SK-N-SH treated with all-trans-retinoic acid at 6 μM for 48 hours (cell line): ENCODE data around the gene PDLIM4.

Experiments
- ATAC-seq: fragments of 200-7000 bp; cut with Tn5 transposase; 3 replicates; pipeline ENCODE4 v1.9.1; 2020; ENCODE audit warnings: mild to moderate bottlenecking, moderate library complexity
- ARNTL ChIP-seq: fragments of 450-650 bp; formaldehyde crosslinking; IDR thresholded peaks from 2 replicates; pipeline ENCODE4 v1.5.0; 2020; ENCODE audit warnings: low read depth, mild to moderate bottlenecking, moderate library complexity, borderline replicate concordance
- BACH2 ChIP-seq: fragments of 250-450 bp; sonication (Bioruptor Pico); IDR thresholded peaks from 2 replicates; pipeline ENCODE4 v1.9.0; 2021; ENCODE audit warnings: mild to moderate bottlenecking, borderline replicate concordance
- CSDC2 ChIP-seq: fragments of 250-450 bp; sonication (Bioruptor Pico); IDR thresholded peaks from 2 replicates; pipeline ENCODE4 v1.5.0; 2020; ENCODE audit warnings: mild to moderate bottlenecking, moderate library complexity
- ESRRG ChIP-seq: fragments of 250-450 bp; sonication (Bioruptor Pico); IDR thresholded peaks from 2 replicates; pipeline ENCODE4 v1.6.1; 2021; ENCODE audit warnings: mild to moderate bottlenecking
- GLIS3 ChIP-seq: fragments of 250-450 bp; sonication (Bioruptor Pico); IDR thresholded peaks from 2 replicates; pipeline ENCODE4 v1.5.0; 2020; ENCODE audit warnings: mild to moderate bottlenecking, moderate library complexity
- ISL1 ChIP-seq: fragments of 250-450 bp; sonication (Bioruptor Pico); IDR thresholded peaks from 2 replicates; pipeline ENCODE4 v2.1.2; 2022; ENCODE audit warnings: mild to moderate bottlenecking, moderate library complexity
- OSR1 ChIP-seq: fragments of 250-450 bp; sonication (Bioruptor Pico); IDR thresholded peaks from 2 replicates; pipeline ENCODE4 v1.8.0; 2022; ENCODE audit warnings: moderate library complexity, mild to moderate bottlenecking, inconsistent platforms
- RARB ChIP-seq: fragments of 250-450 bp; sonication (Bioruptor Pico); IDR thresholded peaks from 2 replicates; pipeline ENCODE4 v1.8.0; 2021; ENCODE audit warnings: mild to moderate bottlenecking, moderate library complexity
- TCF4 ChIP-seq: fragments of 250-450 bp; sonication (Bioruptor Pico); IDR thresholded peaks from 2 replicates; pipeline ENCODE4 v1.8.0; 2021; ENCODE audit warnings: mild to moderate bottlenecking, moderate library complexity, borderline replicate concordance
- TOX ChIP-seq: fragments of 250-450 bp; sonication (Bioruptor Pico); IDR thresholded peaks from 2 replicates; pipeline ENCODE4 v1.8.0; 2021; ENCODE audit warnings: mild to moderate bottlenecking, moderate library complexity, borderline replicate concordance
- ZC3H10 ChIP-seq: fragments of 250-450 bp; sonication (Bioruptor Pico); IDR thresholded peaks from 2 replicates; pipeline ENCODE4 v1.5.1; 2021; ENCODE audit warnings: mild to moderate bottlenecking, moderate library complexity
- ZFP3 ChIP-seq: fragments of 250-450 bp; sonication (Bioruptor Pico); IDR thresholded peaks from 2 replicates; pipeline ENCODE4 v1.5.0; 2020; ENCODE audit warnings: mild to moderate bottlenecking, moderate library complexity
- ZFP30 ChIP-seq: fragments of 450-650 bp; formaldehyde crosslinking; IDR thresholded peaks from 2 replicates; pipeline ENCODE4 v1.5.0; 2022; ENCODE audit warnings: mild to moderate bottlenecking, moderate library complexity
- ZNF565 ChIP-seq: fragments of 450-650 bp; formaldehyde crosslinking; conservative IDR thresholded peaks from 2 replicates; pipeline ENCODE4 v1.5.0; 2020; ENCODE audit warnings: low read depth, mild to moderate bottlenecking, moderate library complexity
- ZNF8 ChIP-seq: fragments of 450-650 bp; formaldehyde crosslinking; IDR thresholded peaks from 2 replicates; pipeline ENCODE4 v1.5.0; 2020; ENCODE audit warnings: mild to moderate bottlenecking, moderate library complexity
- TF ChIP-seq, protein P1 (sequence below): fragments of 250-450 bp; sonication (Bioruptor Pico); IDR thresholded peaks from 2 replicates; pipeline ENCODE4 v1.8.0; 2020; ENCODE audit warnings: mild to moderate bottlenecking, moderate library complexity, borderline replicate concordance
- TF ChIP-seq, protein P2 (sequence below): fragments of 250-450 bp; sonication (Bioruptor Pico); IDR thresholded peaks from 2 replicates; pipeline ENCODE4 v1.5.0; 2020; ENCODE audit warnings: mild to moderate bottlenecking, moderate library complexity
- TF ChIP-seq, protein P3 (sequence below): fragments of 250-450 bp; sonication (Bioruptor Pico); IDR thresholded peaks from 2 replicates; pipeline ENCODE4 v1.8.0; 2021; ENCODE audit warnings: low read depth, mild to moderate bottlenecking, moderate library complexity, borderline replicate concordance
- TF ChIP-seq, protein P4 (sequence below): fragments of 250-450 bp; sonication (Bioruptor Pico); IDR thresholded peaks from 2 replicates; pipeline ENCODE4 v1.5.1; 2020; ENCODE audit warnings: low read depth, mild to moderate bottlenecking, moderate library complexity
- TF ChIP-seq, protein P5 (sequence below): fragments of 250-450 bp; sonication (Bioruptor Pico); IDR thresholded peaks from 2 replicates; pipeline ENCODE4 v1.5.1; 2021; ENCODE audit warnings: mild to moderate bottlenecking, moderate library complexity

The PDLIM4 gene

DNA sequence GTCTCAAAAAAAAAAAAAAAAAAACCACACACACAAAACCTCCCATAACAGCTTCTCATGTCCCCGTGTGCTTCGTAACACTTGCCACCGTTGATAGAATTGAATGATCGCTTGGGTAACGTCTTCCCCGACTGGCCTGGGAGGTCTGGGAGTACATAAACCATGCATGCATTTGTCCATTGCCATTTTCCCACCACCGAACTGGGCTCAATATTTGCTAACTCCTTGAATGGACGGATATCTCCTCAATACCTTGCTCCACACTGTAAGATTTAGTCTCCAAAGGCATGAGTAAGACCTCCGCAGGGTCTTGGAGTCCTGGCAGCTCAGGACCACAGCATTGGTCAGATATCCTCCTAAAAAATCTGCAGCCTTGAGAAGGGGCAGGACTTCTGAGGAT is 26.6 kb upstream of the PDLIM4 start:
- no peak for ATAC-seq
- TF ChIP-seq CSDC2 (CRISPR knock-in tag) (no peak), ZC3H10 (no peak), ZNF8 (no peak), BACH2 (no peak), TCF4 (CRISPR knock-in tag) (no peak), RARB (CRISPR knock-in tag) (no peak), ARNTL (CRISPR knock-in tag) (no peak), ISL1 (CRISPR knock-in tag) (no peak), GLIS3 (CRISPR knock-in tag) (no peak), ESRRG (CRISPR knock-in tag) (no peak), ZNF565 (CRISPR knock-in tag) (no peak), ZFP30 (CRISPR knock-in tag) (no peak), OSR1 (CRISPR knock-in tag) (no peak)
- TF ChIP-seq, protein P1, sequence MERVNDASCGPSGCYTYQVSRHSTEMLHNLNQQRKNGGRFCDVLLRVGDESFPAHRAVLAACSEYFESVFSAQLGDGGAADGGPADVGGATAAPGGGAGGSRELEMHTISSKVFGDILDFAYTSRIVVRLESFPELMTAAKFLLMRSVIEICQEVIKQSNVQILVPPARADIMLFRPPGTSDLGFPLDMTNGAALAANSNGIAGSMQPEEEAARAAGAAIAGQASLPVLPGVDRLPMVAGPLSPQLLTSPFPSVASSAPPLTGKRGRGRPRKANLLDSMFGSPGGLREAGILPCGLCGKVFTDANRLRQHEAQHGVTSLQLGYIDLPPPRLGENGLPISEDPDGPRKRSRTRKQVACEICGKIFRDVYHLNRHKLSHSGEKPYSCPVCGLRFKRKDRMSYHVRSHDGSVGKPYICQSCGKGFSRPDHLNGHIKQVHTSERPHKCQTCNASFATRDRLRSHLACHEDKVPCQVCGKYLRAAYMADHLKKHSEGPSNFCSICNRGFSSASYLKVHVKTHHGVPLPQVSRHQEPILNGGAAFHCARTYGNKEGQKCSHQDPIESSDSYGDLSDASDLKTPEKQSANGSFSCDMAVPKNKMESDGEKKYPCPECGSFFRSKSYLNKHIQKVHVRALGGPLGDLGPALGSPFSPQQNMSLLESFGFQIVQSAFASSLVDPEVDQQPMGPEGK (CRISPR knock-in tag): no peak
- TF ChIP-seq, protein P2, sequence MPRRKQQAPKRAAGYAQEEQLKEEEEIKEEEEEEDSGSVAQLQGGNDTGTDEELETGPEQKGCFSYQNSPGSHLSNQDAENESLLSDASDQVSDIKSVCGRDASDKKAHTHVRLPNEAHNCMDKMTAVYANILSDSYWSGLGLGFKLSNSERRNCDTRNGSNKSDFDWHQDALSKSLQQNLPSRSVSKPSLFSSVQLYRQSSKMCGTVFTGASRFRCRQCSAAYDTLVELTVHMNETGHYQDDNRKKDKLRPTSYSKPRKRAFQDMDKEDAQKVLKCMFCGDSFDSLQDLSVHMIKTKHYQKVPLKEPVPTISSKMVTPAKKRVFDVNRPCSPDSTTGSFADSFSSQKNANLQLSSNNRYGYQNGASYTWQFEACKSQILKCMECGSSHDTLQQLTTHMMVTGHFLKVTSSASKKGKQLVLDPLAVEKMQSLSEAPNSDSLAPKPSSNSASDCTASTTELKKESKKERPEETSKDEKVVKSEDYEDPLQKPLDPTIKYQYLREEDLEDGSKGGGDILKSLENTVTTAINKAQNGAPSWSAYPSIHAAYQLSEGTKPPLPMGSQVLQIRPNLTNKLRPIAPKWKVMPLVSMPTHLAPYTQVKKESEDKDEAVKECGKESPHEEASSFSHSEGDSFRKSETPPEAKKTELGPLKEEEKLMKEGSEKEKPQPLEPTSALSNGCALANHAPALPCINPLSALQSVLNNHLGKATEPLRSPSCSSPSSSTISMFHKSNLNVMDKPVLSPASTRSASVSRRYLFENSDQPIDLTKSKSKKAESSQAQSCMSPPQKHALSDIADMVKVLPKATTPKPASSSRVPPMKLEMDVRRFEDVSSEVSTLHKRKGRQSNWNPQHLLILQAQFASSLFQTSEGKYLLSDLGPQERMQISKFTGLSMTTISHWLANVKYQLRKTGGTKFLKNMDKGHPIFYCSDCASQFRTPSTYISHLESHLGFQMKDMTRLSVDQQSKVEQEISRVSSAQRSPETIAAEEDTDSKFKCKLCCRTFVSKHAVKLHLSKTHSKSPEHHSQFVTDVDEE (CRISPR knock-in tag): no peak
- TF ChIP-seq, protein P3, sequence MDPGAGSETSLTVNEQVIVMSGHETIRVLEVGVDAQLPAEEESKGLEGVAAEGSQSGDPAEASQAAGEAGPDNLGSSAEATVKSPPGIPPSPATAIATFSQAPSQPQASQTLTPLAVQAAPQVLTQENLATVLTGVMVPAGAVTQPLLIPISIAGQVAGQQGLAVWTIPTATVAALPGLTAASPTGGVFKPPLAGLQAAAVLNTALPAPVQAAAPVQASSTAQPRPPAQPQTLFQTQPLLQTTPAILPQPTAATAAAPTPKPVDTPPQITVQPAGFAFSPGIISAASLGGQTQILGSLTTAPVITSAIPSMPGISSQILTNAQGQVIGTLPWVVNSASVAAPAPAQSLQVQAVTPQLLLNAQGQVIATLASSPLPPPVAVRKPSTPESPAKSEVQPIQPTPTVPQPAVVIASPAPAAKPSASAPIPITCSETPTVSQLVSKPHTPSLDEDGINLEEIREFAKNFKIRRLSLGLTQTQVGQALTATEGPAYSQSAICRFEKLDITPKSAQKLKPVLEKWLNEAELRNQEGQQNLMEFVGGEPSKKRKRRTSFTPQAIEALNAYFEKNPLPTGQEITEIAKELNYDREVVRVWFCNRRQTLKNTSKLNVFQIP (CRISPR knock-in tag): no peak
- TF ChIP-seq, protein P4, sequence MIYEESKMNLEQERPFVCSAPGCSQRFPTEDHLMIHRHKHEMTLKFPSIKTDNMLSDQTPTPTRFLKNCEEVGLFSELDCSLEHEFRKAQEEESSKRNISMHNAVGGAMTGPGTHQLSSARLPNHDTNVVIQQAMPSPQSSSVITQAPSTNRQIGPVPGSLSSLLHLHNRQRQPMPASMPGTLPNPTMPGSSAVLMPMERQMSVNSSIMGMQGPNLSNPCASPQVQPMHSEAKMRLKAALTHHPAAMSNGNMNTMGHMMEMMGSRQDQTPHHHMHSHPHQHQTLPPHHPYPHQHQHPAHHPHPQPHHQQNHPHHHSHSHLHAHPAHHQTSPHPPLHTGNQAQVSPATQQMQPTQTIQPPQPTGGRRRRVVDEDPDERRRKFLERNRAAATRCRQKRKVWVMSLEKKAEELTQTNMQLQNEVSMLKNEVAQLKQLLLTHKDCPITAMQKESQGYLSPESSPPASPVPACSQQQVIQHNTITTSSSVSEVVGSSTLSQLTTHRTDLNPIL (CRISPR knock-in tag): no peak
- TF ChIP-seq, all 23 proteins: peak for 0

DNA sequence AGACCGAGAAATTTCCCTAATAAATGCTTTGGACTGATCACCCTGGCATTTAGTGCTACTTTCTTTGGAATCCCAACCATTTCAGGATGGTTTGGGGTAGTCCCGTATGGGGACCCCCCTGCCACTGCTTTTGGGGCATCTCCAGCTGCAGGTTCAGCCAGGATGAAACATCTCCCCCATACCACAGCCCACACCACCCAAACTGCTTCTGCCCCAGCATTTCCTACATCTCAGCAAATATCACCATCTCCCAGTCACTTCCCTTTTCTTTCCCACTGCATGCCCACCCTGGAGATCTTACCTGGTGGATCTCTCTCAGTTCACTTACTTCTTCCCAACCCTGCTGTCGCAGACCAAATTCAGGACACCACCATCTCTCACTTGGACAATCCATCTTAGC is 25.0 kb upstream of the PDLIM4 start:
- TF ChIP-seq ZC3H10: no peak
- TF ChIP-seq, protein P4 (CRISPR knock-in tag): no peak
- TF ChIP-seq ZFP3 (CRISPR knock-in tag): no peak
- no peak for TF ChIP-seq BACH2
- TF ChIP-seq ZNF565 (CRISPR knock-in tag): no peak
- TF ChIP-seq TOX (CRISPR knock-in tag): no peak
- no peak for TF ChIP-seq ARNTL (CRISPR knock-in tag)
- no peak for TF ChIP-seq CSDC2 (CRISPR knock-in tag)
- TF ChIP-seq, protein P3 (CRISPR knock-in tag): no peak
- no peak for TF ChIP-seq RARB (CRISPR knock-in tag)
- TF ChIP-seq, protein P5, sequence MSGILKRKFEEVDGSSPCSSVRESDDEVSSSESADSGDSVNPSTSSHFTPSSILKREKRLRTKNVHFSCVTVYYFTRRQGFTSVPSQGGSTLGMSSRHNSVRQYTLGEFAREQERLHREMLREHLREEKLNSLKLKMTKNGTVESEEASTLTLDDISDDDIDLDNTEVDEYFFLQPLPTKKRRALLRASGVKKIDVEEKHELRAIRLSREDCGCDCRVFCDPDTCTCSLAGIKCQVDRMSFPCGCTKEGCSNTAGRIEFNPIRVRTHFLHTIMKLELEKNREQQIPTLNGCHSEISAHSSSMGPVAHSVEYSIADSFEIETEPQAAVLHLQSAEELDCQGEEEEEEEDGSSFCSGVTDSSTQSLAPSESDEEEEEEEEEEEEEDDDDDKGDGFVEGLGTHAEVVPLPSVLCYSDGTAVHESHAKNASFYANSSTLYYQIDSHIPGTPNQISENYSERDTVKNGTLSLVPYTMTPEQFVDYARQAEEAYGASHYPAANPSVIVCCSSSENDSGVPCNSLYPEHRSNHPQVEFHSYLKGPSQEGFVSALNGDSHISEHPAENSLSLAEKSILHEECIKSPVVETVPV: no peak
- TF ChIP-seq, protein P2 (CRISPR knock-in tag): no peak
- TF ChIP-seq ESRRG (CRISPR knock-in tag): no peak
- ATAC-seq: no peak
